Type B pancreatic cell (in vitro differentiated cells): ENCODE results near the gene FCHSD2. TPM values are rescaled to one million over a fixed set of nuclear protein-coding genes. Genes with fewer than 3 reads are reported as not detected.
"Not testable (repeated sequence)": the region's sequence is repeated elsewhere in the genome, so short reads cannot be mapped to it uniquely, and the experiment has no call there.

Source experiments
- DNase-seq: peaks from one replicate; pipeline ENCODE4 v3.0.0; 2021; ENCODE audit warnings: mixed read lengths; ENCODE audit not compliant: unreplicated experiment; ENCODE audit errors: extremely low spot score
- H3K27ac Mint-ChIP-seq: 2 replicates; pipeline ENCODE4 v1.8.0; 2021; ENCODE audit warnings: mild to moderate bottlenecking, mixed read lengths
- H3K27me3 Mint-ChIP-seq: 2 replicates; pipeline ENCODE4 v1.8.0; 2021; ENCODE audit warnings: mixed read lengths
- H3K36me3 Mint-ChIP-seq: 2 replicates; pipeline ENCODE4 v1.8.0; 2021; ENCODE audit warnings: mixed read lengths
- H3K4me1 Mint-ChIP-seq: one replicate; pipeline ENCODE4 v1.8.0; 2021; ENCODE audit warnings: mixed read lengths; ENCODE audit not compliant: unreplicated experiment
- H3K4me3 Mint-ChIP-seq: 2 replicates; pipeline ENCODE4 v1.8.0; 2021; ENCODE audit warnings: mild to moderate bottlenecking, mixed read lengths
- H3K9me3 Mint-ChIP-seq: 2 replicates; pipeline ENCODE4 v1.8.0; 2021; ENCODE audit warnings: mixed read lengths
- CTCF ChIP-seq: fragments of 200-600 bp; sonication (generic); conservative IDR thresholded peaks from 2 replicates; pipeline ENCODE4 v1.5.0; 2021; ENCODE audit warnings: antibody characterized with exemption, mild to moderate bottlenecking
- total RNA-seq: library from RNA; stranded (reverse); gene quantifications from 2 replicates; pipeline ENCODE4 v1.2.1, GENCODE V29; 2021; ENCODE audit warnings: low replicate concordance

FCHSD2 gene
- total RNA-seq, 1 donor from 2014 or later, result 30.8 TPM

- TF ChIP-seq CTCF, result no peak
- H3K27me3 Mint-ChIP-seq, result no peaks in the 10 kb centered on the region
- H3K9me3 Mint-ChIP-seq, result no peaks in the 10 kb centered on the region
- no peak for DNase-seq
- H3K36me3 Mint-ChIP-seq, result peaks cover 3% of the 10 kb centered on the region
- H3K4me1 Mint-ChIP-seq, result peaks cover 12% of the 10 kb centered on the region
- H3K4me3 Mint-ChIP-seq, result no peak overlapping the region
- no peak overlapping the region for H3K27ac Mint-ChIP-seq
Measured at GRCh38 chr11:72829178-72829577, 312.9 kb downstream of the FCHSD2 start.

- TF ChIP-seq CTCF, result no peak
- peaks cover 12% of the 10 kb centered on the region for H3K4me1 Mint-ChIP-seq
- H3K27ac Mint-ChIP-seq, result no peak overlapping the region
- no peak for DNase-seq
- no peaks in the 10 kb centered on the region for H3K27me3 Mint-ChIP-seq
- peaks cover 3% of the 10 kb centered on the region for H3K36me3 Mint-ChIP-seq
- H3K9me3 Mint-ChIP-seq, result no peaks in the 10 kb centered on the region
- no peak overlapping the region for H3K4me3 Mint-ChIP-seq
Measured at GRCh38 chr11:72828692-72829101, 313.4 kb downstream of the FCHSD2 start.

GRCh38 chr11:72828081-72828567 lies 314.0 kb downstream of the FCHSD2 start:
- peak overlapping the region; percentile 19 for H3K27ac Mint-ChIP-seq

GRCh38 chr11:72827656-72828055 lies 314.5 kb downstream of the FCHSD2 start:
- peaks cover 12% of the 10 kb centered on the region for H3K4me1 Mint-ChIP-seq
- not testable (repeated sequence) for H3K36me3 Mint-ChIP-seq, H3K4me3 Mint-ChIP-seq, H3K9me3 Mint-ChIP-seq, H3K27me3 Mint-ChIP-seq, DNase-seq
- H3K27ac Mint-ChIP-seq, result peak overlapping the region; percentile 48

More at GRCh38 chr11:72828081-72828567, 314.0 kb downstream of the FCHSD2 start:
- H3K27me3 Mint-ChIP-seq, result no peaks in the 10 kb centered on the region
- no peak overlapping the region for H3K4me3 Mint-ChIP-seq
- no peak for TF ChIP-seq CTCF
- H3K36me3 Mint-ChIP-seq, result peaks cover 3% of the 10 kb centered on the region
- DNase-seq, result no peak
- H3K4me1 Mint-ChIP-seq, result peaks cover 12% of the 10 kb centered on the region
- no peaks in the 10 kb centered on the region for H3K9me3 Mint-ChIP-seq

GRCh38 chr11:72826942-72827480 lies 315.1 kb downstream of the FCHSD2 start:
- Mint-ChIP-seq H3K4me1 (peaks cover 9% of the 10 kb centered on the region), H3K36me3 (peaks cover 3% of the 10 kb centered on the region), H3K27ac (peak overlapping the region; percentile 48), H3K4me3 (no peak overlapping the region), H3K27me3 (no peaks in the 10 kb centered on the region), H3K9me3 (no peaks in the 10 kb centered on the region)
- no peak for TF ChIP-seq CTCF
- no peak for DNase-seq

- H3K27ac Mint-ChIP-seq, result no peak overlapping the region
Measured at GRCh38 chr11:72826191-72826941, 315.8 kb downstream of the FCHSD2 start.

More at GRCh38 chr11:72826191-72826941, 315.8 kb downstream of the FCHSD2 start:
- H3K4me3 Mint-ChIP-seq, result no peak overlapping the region
- no peak for TF ChIP-seq CTCF
- peaks cover 2% of the 10 kb centered on the region for H3K4me1 Mint-ChIP-seq
- no peaks in the 10 kb centered on the region for H3K27me3 Mint-ChIP-seq
- H3K9me3 Mint-ChIP-seq, result no peaks in the 10 kb centered on the region
- H3K36me3 Mint-ChIP-seq, result peaks cover under 1% of the 10 kb centered on the region
- no peak for DNase-seq
